Loucy (cell line): ENCODE measurements around the gene HOMER3.

Source experiments
- EZH2phosphoT487 ChIP-seq: fragments of 200-600 bp; IDR thresholded peaks from 2 replicates; pipeline ENCODE4 v1.6.1; 2018; ENCODE audit warnings: antibody characterized with exemption, mild to moderate bottlenecking, moderate library complexity, borderline replicate concordance
- TF ChIP-seq, protein P1 (sequence below): fragments of 200-600 bp; sonication (generic); conservative IDR thresholded peaks from 2 replicates; pipeline ENCODE4 v1.5.1; 2014; ENCODE audit warnings: mild to moderate bottlenecking, antibody characterized with exemption, low read length

DNA sequence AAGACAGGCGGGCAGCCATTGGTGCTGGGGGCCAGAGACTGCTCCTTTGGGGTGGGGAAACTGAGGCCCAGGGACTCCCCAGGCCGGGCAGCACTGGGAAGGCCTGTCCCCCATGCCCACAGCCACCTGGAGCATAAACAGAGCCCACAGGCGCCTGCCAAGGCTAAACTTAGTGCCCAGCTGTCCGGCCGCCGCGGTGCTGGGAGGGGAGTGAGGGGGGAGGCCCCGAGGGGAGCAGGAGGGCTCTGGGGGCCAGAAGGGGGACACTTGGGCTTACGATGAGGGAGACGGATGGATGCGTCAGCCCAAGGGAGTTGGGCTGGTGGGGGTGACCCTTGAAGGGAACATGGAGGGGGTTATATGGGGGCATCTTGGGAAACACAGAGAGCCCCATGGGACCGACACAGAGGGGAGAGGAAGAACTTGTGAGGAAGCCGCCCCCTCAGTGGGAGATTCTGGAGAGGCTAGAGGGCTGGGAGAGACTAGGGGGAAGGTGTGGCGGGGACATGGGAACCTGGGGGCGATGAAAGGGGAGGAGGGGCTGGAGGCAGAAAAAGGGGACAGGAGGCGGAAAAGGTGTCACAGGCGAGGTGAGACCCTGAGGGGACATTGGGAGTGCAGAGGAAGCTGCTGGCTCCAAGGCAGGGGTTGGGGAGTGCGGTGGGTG lies 47.3 kb downstream of the HOMER3 start:
- TF ChIP-seq, protein P1, sequence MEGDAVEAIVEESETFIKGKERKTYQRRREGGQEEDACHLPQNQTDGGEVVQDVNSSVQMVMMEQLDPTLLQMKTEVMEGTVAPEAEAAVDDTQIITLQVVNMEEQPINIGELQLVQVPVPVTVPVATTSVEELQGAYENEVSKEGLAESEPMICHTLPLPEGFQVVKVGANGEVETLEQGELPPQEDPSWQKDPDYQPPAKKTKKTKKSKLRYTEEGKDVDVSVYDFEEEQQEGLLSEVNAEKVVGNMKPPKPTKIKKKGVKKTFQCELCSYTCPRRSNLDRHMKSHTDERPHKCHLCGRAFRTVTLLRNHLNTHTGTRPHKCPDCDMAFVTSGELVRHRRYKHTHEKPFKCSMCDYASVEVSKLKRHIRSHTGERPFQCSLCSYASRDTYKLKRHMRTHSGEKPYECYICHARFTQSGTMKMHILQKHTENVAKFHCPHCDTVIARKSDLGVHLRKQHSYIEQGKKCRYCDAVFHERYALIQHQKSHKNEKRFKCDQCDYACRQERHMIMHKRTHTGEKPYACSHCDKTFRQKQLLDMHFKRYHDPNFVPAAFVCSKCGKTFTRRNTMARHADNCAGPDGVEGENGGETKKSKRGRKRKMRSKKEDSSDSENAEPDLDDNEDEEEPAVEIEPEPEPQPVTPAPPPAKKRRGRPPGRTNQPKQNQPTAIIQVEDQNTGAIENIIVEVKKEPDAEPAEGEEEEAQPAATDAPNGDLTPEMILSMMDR: no peak
- TF ChIP-seq EZH2phosphoT487: no peak
